Urinary bladder (tissue), 4 donors: ENCODE measurements around the gene HS1BP3. TPM values are rescaled to one million over a fixed set of nuclear protein-coding genes. Genes with fewer than 3 reads are reported as not detected.
A peak's percentile ranks its signal among the peaks of the same experiment; 100 is the strongest.

Experiments
- DNase-seq: peaks from one replicate; pipeline ENCODE4 v3.0.0-alpha.2; 2015; ENCODE audit errors: extremely low spot score
- H3K27ac ChIP-seq: one replicate; pipeline ENCODE4 v1.5.1; 2013; ENCODE audit warnings: low read depth, mild to moderate bottlenecking, moderate library complexity
- H3K36me3 ChIP-seq: one replicate; pipeline ENCODE4 v1.6.1; 2013; ENCODE audit warnings: mild to moderate bottlenecking, moderate library complexity; ENCODE audit not compliant: insufficient read depth
- H3K4me1 ChIP-seq: one replicate; pipeline ENCODE4 v1.6.1; 2013; ENCODE audit warnings: mild to moderate bottlenecking, moderate library complexity; ENCODE audit not compliant: insufficient read depth
- H3K4me3 ChIP-seq: one replicate; pipeline ENCODE4 v1.5.1; 2013; ENCODE audit warnings: low read depth, low read length
- WGBS: extraction: QIAGEN DNeasy Blood & Tissue Kit; methylation state at CpG from one replicate; pipeline ENCODE4 v1.1.7; 2013; 5-methylcytosine and 5-hydroxymethylcytosine counted together
- polyA plus RNA-seq: library from polyadenylated mRNA; stranded (reverse); fragments of 200-250 nt; gene quantifications from one replicate; pipeline ENCODE4 v1.2.3, GENCODE V29; 2013
- total RNA-seq: library from RNA; depleted of rRNA; stranded (reverse); fragments of >200 nt; gene quantifications from one replicate; pipeline ENCODE4 v1.2.3, GENCODE V29; 2014
- donor health status: healthy with polysubstance abuse.
- donor health status: healthy.

The HS1BP3 gene
- total and polyA plus RNA-seq, 2 donors: 19.0 to 43.8 TPM

GRCh38 chr2:20603791-20604190, 47.1 kb downstream of the HS1BP3 start:
- DNase-seq: no peak
- Histone ChIP-seq H3K4me3 (no peak overlapping the region), H3K36me3 (no peaks in the 10 kb centered on the region), H3K4me1 (peaks cover 2% of the 10 kb centered on the region), H3K27ac (no peak overlapping the region)
- WGBS: 85% methylated on average over 5 of the region's 5 CpGs

GRCh38 chr2:20602803-20603202, 48.1 kb downstream of the HS1BP3 start:
- no peak overlapping the region for H3K27ac ChIP-seq
- WGBS: 98% methylated on average over 2 of the region's 2 CpGs

GRCh38 chr2:20600756-20601325, 50.1 kb downstream of the HS1BP3 start:
- Histone ChIP-seq H3K27ac (no peak overlapping the region), H3K4me1 (peaks cover 2% of the 10 kb centered on the region)

More at GRCh38 chr2:20602803-20603202, 48.1 kb downstream of the HS1BP3 start:
- DNase-seq: no peak
- H3K36me3 ChIP-seq: no peaks in the 10 kb centered on the region
- no peak overlapping the region for H3K4me3 ChIP-seq
- H3K4me1 ChIP-seq: peaks cover 2% of the 10 kb centered on the region

GRCh38 chr2:20599861-20600461, 50.9 kb downstream of the HS1BP3 start:
- DNase-seq: no peak
- Histone ChIP-seq H3K4me3 (no peak overlapping the region), H3K4me1 (no peaks in the 10 kb centered on the region), H3K36me3 (no peaks in the 10 kb centered on the region), H3K27ac (no peak overlapping the region)
- 82% methylated on average over 10 of the region's 10 CpGs for WGBS

More at GRCh38 chr2:20600756-20601325, 50.1 kb downstream of the HS1BP3 start:
- DNase-seq: no peak
- WGBS: 73% methylated on average over 1 of the region's 1 CpG
- Histone ChIP-seq H3K4me3 (no peak overlapping the region), H3K36me3 (no peaks in the 10 kb centered on the region)

- no peak for DNase-seq
- WGBS: 59% methylated on average over 12 of the region's 12 CpGs
Measured at GRCh38 chr2:20599001-20599600, 51.8 kb downstream of the HS1BP3 start.

GRCh38 chr2:20597860-20598183, 53.1 kb downstream of the HS1BP3 start:
- Histone ChIP-seq H3K36me3 (no peaks in the 10 kb centered on the region), H3K27ac (no peak overlapping the region), H3K4me1 (no peaks in the 10 kb centered on the region), H3K4me3 (no peak overlapping the region)
- WGBS: 63% methylated on average over 6 of the region's 6 CpGs
- DNase-seq: no peak

More at GRCh38 chr2:20599001-20599600, 51.8 kb downstream of the HS1BP3 start:
- no peaks in the 10 kb centered on the region for H3K4me1 ChIP-seq
- peak overlapping the region; percentile 33 for H3K27ac ChIP-seq
- no peak overlapping the region for H3K4me3 ChIP-seq
- no peaks in the 10 kb centered on the region for H3K36me3 ChIP-seq

- DNase-seq: no peak
- H3K4me1 ChIP-seq: no peaks in the 10 kb centered on the region
- 49% methylated on average over 9 of the region's 9 CpGs for WGBS
- H3K36me3 ChIP-seq: no peaks in the 10 kb centered on the region
- H3K27ac ChIP-seq: no peak overlapping the region
- H3K4me3 ChIP-seq: no peak overlapping the region
Measured at GRCh38 chr2:20596973-20597859, 53.7 kb downstream of the HS1BP3 start.

- no peak for DNase-seq
- Histone ChIP-seq H3K36me3 (no peaks in the 10 kb centered on the region), H3K4me3 (no peak overlapping the region), H3K27ac (no peak overlapping the region), H3K4me1 (no peaks in the 10 kb centered on the region)
- 86% methylated on average over 4 of the region's 4 CpGs for WGBS
Measured at GRCh38 chr2:20596193-20596972, 54.5 kb downstream of the HS1BP3 start.

- no peak overlapping the region for H3K27ac ChIP-seq
Measured at GRCh38 chr2:20595439-20596192, 55.3 kb downstream of the HS1BP3 start.

GRCh38 chr2:20594957-20595356, 55.9 kb downstream of the HS1BP3 start:
- no peak for DNase-seq
- 88% methylated on average over 8 of the region's 8 CpGs for WGBS

More at GRCh38 chr2:20595439-20596192, 55.3 kb downstream of the HS1BP3 start:
- no peak for DNase-seq
- H3K4me3 ChIP-seq: no peak overlapping the region
- H3K4me1 ChIP-seq: no peaks in the 10 kb centered on the region
- H3K36me3 ChIP-seq: no peaks in the 10 kb centered on the region
- 83% methylated on average over 14 of the region's 14 CpGs for WGBS

GRCh38 chr2:20594048-20594750, 56.7 kb downstream of the HS1BP3 start:
- no peak overlapping the region for H3K4me3 ChIP-seq
- no peaks in the 10 kb centered on the region for H3K36me3 ChIP-seq
- no peak overlapping the region for H3K27ac ChIP-seq
- whole genome bisulfite sequencing: 92% methylated on average over 6 of the region's 6 CpGs
- DNase-seq: no peak
- no peaks in the 10 kb centered on the region for H3K4me1 ChIP-seq

More at GRCh38 chr2:20594957-20595356, 55.9 kb downstream of the HS1BP3 start:
- Histone ChIP-seq H3K27ac (no peak overlapping the region), H3K4me1 (no peaks in the 10 kb centered on the region), H3K36me3 (no peaks in the 10 kb centered on the region), H3K4me3 (no peak overlapping the region)
